AG04449 (cell line): ENCODE measurements around the gene ERCC1.

ENCODE experiments used
- CTCF ChIA-PET: fragments of 350-600 bp; formaldehyde crosslinking; extraction: SDS; loops from one replicate; lab custom pipeline; 2021; ENCODE audit warnings: antibody characterized with exemption; lab: Yijun Ruan, JAX
- POLR2A ChIA-PET: fragments of 400-600, 350-600 bp; formaldehyde crosslinking; extraction: SDS; loops from one replicate; lab custom pipeline; 2020; ENCODE audit warnings: antibody characterized with exemption, inconsistent platforms; lab: Yijun Ruan, JAX
- DNase-seq: peaks from one replicate; pipeline ENCODE4 v3.0.0-alpha.2; 2010; ENCODE audit warnings: low read depth, low spot score
- H3K4me3 ChIP-seq: 2 replicates; pipeline ENCODE4 v1.5.1; 2011; ENCODE audit warnings: low read depth, mild to moderate bottlenecking, control low read depth, low read length
- TF ChIP-seq, protein P1 (sequence below): IDR thresholded peaks from one replicate; pipeline ENCODE4 v1.5.1; 2011; ENCODE audit warnings: mild to moderate bottlenecking, moderate library complexity, low read length, control low read depth, inconsistent platforms; ENCODE audit not compliant: insufficient read depth; ENCODE audit errors: missing control alignments

The ERCC1 gene

DNA sequence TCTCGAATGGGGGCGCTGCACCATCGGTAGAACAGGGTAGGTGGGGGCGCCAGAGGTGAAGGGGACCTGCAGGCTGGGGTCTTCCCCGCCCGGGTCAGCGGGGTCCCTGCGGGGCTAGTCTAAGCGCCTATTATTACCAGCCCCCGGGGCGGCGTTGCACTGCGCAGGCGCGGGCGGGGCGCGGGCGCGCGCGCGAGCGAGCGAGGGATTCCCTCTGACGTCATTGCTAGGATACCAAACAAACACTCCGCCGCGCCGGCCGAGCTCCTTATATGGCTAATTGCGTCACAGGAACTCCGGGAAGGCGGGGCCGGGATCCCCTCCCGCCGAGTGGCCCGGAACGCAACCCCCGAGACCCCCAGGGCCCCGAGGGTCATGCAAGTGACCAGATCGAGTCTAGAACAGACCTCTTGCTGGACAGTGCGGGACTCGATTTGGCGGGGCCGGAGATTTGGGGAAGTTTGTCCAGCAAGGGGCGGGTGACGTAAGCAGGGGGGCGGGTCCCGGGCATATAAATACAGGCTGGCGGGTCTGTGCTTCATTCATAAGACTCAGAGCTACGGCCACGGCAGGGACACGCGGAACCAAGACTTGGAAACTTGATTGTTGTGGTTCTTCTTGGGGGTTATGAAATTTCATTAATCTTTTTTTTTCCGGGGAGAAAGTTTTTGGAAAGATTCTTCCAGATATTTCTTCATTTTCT is 43.9 kb upstream of the ERCC1 start, which contains the start of gene FOSB:
Gene FOSB (plus strand): TSS at position 541 of the 703 bp plus-strand sequence. CDS start 591 bp downstream, outside the sequence.
- ChIA-PET CTCF (interaction anchor here (1.4 to 19.3 kb wide), 8 partner anchors 8 to 39 kb away, joined by 3 to 773 read pairs (median 8); no protein-coding TSS in a partner anchor), POLR2A (interaction anchor here (0.9 to 3.4 kb wide), 6 partner anchors 9 to 37 kb away, joined by 3 to 37 read pairs (median 6); no protein-coding TSS in a partner anchor)
- H3K4me3 ChIP-seq, result peak within 1 kb of the TSS; percentile 95
- no peak for DNase-seq
- TF ChIP-seq, protein P1, sequence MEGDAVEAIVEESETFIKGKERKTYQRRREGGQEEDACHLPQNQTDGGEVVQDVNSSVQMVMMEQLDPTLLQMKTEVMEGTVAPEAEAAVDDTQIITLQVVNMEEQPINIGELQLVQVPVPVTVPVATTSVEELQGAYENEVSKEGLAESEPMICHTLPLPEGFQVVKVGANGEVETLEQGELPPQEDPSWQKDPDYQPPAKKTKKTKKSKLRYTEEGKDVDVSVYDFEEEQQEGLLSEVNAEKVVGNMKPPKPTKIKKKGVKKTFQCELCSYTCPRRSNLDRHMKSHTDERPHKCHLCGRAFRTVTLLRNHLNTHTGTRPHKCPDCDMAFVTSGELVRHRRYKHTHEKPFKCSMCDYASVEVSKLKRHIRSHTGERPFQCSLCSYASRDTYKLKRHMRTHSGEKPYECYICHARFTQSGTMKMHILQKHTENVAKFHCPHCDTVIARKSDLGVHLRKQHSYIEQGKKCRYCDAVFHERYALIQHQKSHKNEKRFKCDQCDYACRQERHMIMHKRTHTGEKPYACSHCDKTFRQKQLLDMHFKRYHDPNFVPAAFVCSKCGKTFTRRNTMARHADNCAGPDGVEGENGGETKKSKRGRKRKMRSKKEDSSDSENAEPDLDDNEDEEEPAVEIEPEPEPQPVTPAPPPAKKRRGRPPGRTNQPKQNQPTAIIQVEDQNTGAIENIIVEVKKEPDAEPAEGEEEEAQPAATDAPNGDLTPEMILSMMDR, result no peak

DNA sequence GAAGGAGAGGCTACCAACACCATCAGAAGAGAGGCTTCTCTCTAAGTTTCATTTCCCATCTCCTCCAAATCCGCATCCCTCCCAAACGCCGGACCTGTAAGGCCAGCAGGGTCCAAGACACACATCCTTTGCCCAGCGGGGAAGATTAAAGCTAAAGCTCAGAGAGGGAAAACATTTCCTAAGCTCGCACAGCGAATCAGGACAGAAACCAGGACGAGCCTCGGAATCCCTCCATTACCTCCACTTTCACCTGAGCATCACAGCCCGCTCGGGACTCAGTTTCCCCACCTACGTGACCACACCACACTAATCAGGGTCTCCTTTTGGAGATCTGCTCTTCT is 43.4 kb upstream of the ERCC1 start:
- CTCF ChIA-PET, result interaction anchor here (1.4 to 19.3 kb wide), 7 partner anchors 9 to 25 kb away, joined by 3 to 773 read pairs (median 9); no protein-coding TSS in a partner anchor
- POLR2A ChIA-PET, result interaction anchor here (0.6 to 3.4 kb wide), 5 partner anchors 11 to 298 kb away, joined by 3 to 37 read pairs (median 7); no protein-coding TSS in a partner anchor
- TF ChIP-seq, protein P1, result no peak
- DNase-seq, result no peak
- H3K4me3 ChIP-seq, result peak overlapping the region; percentile 74

DNA sequence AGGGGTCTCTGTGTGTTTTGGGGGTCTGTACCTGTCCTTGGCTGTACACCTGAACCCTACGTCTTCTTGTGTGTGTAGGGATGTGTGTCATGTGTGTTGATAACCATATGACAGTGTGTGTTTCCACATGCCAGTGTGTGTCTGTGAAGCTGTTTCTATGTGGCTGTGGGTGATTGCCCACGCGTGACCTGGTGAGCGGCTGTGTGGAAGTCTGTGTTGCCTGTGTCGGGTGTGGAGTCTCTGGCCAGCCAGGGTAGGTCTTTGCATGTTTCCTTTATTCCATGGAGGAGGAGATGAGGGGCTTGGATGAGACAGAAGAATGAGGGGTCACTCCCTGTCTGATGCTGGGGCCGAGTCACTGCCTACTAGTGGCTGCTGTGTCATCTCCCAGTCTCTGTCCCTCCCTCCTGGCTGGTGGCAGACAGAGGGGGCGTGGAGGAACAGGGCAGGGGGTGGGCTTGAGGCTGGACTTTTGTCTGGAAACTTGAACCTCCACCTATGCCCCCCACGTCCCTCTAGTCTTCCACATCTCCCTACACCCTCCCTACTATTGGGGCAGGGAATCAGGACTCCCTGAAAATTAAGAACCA is 41.2 kb upstream of the ERCC1 start:
- TF ChIP-seq, protein P1, result no peak
- no peak overlapping the region for H3K4me3 ChIP-seq
- ChIA-PET CTCF (interaction anchor here (1.3 to 19.3 kb wide), 4 partner anchors 14 to 23 kb away, joined by 3 to 773 read pairs (median 12); no protein-coding TSS in a partner anchor), POLR2A (no interaction called here)
- DNase-seq, result no peak

DNA sequence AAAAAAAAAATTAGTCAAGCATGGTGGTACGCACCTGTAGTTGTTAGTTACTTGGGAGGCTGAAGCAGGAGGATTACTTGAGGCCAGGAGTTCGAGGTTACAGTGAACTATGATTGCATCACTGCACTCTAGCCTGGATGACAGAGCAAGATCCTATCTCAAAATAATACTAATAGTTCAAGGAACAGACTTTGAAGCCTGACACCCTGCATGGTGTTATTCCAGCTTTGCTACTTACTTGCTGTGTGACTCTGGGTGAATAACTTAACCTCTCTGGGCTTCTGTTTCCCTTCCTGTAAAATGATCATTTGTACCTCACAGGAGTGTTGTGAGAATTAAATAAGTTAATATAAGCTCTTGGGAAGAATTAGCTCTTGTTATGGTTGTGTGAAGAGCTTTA is 40.6 kb upstream of the ERCC1 start:
- DNase-seq, result no peak
- ChIA-PET CTCF (interaction anchor here (1.3 to 19.3 kb wide), 4 partner anchors 14 to 22 kb away, joined by 3 to 773 read pairs (median 12); no protein-coding TSS in a partner anchor), POLR2A (no interaction called here)
- TF ChIP-seq, protein P1, result no peak
- H3K4me3 ChIP-seq, result no peak overlapping the region

DNA sequence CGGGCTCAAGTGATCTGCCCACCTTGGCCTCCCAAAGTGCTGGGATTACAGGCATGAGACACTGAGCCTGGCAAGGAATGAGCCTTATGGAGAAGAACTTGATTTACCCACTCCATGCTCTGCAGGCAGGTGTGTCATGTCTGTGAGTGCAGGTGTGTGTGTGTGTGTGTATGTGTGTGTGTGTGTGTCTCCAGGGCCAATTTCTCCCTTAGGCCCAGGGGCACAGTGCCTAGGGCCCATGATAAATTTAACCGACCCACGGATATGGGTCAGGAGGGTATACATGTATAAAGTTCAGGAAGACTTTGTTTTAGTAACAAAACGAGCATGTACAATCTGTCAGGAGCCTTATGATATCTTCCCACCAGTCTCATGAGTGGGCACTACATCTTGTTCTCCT is 39.5 kb upstream of the ERCC1 start:
- no peak for DNase-seq
- no peak overlapping the region for H3K4me3 ChIP-seq
- TF ChIP-seq, protein P1, result no peak
- ChIA-PET CTCF (interaction anchor here (1.2 to 19.3 kb wide), 4 partner anchors 15 to 22 kb away, joined by 5 to 773 read pairs (median 12); no protein-coding TSS in a partner anchor), POLR2A (no interaction called here)

DNA sequence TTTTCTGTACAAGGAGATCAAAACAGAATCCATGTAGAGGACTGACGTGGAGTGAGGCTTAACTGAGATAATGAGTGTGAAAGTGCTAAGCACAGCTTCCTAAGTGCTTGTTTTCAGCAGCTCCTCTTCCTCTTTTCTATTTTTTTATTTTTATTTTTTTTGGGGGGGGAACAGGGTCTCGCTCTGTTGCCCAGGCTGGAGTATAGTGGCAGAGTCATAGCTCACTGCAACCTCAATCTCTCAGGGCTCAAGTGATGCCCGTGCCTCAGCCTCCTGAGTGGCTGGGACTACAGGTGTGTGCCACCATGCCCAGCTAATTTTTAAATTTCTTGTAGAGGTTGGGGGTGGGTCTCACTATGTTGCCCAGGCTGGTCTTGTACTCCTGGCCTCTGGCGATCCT is 38.5 kb upstream of the ERCC1 start:
- ChIA-PET CTCF (interaction anchor here (0.8 to 5.0 kb wide), 6 partner anchors 12 to 23 kb away, joined by 3 to 37 read pairs (median 5); no protein-coding TSS in a partner anchor), POLR2A (no interaction called here)
- DNase-seq, result no peak
- H3K4me3 ChIP-seq, result no peak overlapping the region
- TF ChIP-seq, protein P1, result no peak
